HTR-8/SVneo (cell line): Measurements from ENCODE around the gene CNIH1.
A peak's percentile ranks its signal among the peaks of the same experiment; 100 is the strongest.
"Not testable (repeated sequence)": the region's sequence is repeated elsewhere in the genome, so short reads cannot be mapped to it uniquely, and the experiment has no call there.

ENCODE experiments used
- DNase-seq: peaks from one replicate; pipeline ENCODE4 v3.0.0; 2011; ENCODE audit warnings: low spot score, mixed read lengths; ENCODE audit not compliant: insufficient read length
- FAIRE-seq: peaks from 2 replicates; lab custom pipeline; 2011; peaks lifted over from hg19 to GRCh38; lab: Jason Lieb, UNC

The CNIH1 gene

DNA sequence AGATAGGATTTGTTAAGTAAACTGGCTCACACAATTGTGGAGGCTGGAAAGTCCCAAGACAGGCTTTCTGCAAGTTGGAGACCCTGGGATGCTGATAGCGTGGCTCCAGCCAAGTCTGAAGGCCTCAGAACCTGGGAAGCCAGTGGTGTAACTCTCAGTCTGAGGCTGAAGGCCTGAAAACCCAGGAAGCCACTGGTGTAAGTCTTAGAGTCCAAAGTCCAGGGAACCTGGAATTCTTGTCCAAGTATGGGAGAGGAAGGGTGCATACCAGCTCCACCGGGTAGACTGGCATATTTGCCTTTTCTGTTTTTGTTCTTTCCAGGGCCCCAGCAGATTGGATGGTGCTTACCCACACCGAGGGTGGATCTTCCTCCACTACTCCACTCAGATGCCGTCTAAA, 29.5 kb upstream of the CNIH1 start:
- FAIRE-seq (peak; percentile 36), DNase-seq (no peak)

DNA sequence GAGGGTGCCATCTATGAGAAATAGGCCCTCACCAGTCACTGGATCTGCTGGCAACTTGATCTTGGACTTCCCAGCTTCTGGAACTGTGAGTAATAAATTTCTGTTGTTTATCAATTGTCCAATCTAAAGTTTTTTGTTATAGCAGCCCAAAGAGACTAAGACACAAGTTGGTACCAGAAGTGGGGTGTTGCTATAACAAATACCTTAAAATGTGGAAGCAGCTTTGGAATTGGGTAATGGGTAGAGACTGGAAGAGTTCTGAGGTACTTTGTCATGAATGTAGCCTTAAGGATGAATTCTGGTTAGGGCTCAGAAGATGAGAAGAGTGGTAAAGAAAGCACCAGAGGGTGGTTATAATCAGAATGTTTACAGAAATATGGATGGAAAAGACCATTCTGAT, 26.1 kb upstream of the CNIH1 start:
- DNase-seq = no peak
- no peak for FAIRE-seq

DNA sequence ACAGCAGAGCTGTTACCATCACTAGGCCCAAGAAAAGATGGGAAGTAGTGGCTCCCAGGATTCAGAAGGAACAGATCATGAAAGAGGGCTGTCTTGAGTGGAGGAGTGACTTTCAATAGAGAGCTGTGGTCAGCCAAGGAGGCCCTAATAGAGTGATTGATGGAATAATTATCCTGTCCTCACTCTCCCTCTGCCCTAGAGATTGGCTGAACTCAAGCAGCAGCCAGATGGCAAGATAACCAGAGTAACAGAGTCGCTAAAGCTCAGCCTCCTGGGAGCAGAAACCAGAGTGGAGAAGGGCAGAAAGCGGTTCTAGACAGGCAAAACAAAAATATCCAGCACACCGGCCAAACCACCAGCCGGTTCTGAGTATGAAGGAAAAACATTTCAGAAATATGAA, 24.5 kb upstream of the CNIH1 start:
- DNase-seq (no peak), FAIRE-seq (peak; percentile 52)

DNA sequence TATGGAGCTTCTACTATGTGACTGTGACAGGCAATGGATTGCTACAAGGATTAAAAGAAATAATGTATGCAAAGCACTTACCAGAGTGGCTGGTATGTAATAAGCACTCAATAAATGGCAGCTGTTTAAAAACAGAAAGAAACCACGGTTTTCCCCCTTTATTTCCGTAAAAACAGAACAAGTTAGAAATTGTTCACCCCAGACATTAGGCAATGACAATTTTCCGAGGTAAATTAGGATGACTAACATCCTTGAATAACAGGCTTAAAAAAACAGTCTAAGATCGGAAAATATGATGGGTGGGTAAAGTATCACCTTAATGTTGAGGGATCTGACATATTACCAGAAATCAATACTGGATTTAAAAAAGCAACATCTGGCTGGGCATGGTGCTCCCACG, 20.9 kb upstream of the CNIH1 start:
- FAIRE-seq = no peak
- no peak for DNase-seq

DNA sequence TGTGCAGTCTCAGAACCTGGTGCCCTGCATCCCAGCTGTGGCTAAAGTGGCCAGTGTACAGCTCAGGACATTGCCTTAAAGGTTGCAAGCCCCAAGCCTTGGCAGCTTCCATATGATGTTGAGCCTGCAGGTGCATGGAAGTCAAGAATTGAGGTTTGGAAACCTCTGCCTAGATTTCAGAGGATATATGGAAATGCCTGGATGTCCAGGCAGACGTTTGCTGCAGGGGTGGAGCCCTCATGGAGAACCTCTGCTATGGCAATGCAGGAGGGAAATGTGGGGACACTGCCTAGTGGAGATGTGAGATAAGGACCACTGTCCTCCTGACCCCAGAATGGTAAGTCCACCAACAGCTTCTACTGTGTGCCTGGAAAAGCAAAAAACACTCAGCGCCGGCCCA, 17.9 kb upstream of the CNIH1 start:
- DNase-seq (no peak), FAIRE-seq (peak; percentile 77)

DNA sequence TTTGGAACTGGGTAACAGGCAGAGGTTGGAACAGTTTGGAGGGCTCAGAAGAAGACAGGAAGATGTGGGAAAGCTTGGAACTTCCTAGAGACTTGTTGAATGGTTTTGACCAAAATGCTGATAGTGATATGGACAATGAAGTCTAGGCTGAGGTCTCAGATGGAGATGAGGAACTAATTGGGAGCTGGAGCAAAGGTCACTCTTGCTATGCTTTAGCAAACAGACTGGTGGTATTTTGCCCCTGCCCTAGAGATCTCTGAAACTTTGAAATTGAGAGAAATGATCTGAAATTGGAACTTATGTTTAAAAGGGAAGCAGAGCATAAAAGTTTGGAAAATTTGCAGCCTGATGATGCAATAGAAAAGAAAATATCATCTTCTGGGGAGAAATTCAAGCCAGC, 17.4 kb upstream of the CNIH1 start:
- FAIRE-seq = not testable (repeated sequence)

DNA sequence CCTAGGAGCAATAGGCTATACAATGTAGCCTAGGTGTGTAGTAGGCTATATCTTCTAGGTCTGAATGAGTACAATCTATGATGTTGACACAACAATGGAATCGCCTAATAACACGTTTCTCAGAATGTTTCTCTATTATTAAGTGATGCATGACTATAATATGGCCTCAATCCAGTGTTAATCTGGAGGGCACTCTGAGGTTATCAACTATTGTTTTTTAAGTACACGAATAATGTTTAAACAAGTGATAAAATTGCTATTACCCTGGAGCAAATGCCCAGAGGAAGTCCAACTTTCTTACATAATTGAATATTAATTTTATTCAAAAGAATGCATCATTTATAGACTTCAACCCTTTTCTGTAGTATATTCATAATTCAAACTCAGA, 16.4 kb upstream of the CNIH1 start:
- DNase-seq (no peak), FAIRE-seq (peak; percentile 72)

More for the DNA sequence above, 17.4 kb upstream of the CNIH1 start:
- not testable (repeated sequence) for DNase-seq

DNA sequence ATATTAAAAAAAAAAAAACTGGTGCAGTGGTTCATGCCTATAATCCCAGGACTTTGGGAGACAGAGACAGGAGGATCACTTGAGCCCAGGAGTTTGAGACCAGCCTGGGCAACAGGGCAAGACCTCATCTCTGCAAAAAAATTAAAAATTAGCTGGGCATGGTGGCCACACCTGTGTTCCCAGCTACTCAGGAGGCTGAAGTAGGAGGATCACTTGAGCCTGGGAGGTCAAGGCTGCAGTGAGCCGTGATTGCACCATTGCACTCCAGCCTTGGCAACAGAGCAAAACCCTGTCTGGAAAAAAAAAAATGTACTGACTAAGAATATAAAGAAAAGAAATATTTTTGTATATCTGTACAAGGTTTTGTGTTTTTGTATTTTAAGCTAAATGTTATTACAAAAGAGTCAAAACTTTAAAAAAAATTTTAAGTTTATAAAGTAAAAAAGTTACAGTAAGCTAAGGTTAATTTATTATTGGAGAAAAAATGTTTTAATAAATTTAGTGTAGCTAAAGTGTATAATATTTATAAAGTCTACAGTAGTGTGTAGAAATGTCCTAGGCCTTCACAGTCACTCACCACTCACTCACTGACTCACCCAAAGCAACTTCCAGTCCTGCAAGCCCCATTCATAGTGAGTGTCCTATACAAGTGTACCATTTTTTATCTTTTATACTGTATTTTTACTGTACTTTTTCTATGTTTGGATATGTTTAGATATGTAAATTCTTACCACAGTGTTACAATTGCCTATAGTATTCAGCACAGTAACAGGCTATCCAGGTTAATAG, 15.8 kb upstream of the CNIH1 start:
- FAIRE-seq, DNase-seq: not testable (repeated sequence)

DNA sequence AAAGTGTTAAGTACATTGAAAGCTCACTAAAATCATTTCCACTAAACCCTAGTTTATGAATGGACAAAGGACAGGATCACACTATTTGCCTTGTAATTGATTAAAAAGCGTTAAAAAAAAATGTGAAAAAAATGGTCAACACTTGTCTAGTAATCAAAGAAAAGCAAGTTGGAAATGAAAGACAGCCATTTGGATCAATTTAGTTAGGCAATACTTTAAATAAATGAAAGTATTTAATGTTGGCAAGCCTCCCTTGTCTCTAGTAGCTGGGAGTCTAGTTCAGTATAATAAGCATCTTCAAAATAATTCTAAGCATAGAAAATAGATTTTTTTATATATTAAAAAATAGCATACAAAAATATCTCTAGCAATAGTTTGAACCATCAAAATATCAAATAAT, 14.2 kb upstream of the CNIH1 start:
- DNase-seq (no peak), FAIRE-seq (no peak)

DNA sequence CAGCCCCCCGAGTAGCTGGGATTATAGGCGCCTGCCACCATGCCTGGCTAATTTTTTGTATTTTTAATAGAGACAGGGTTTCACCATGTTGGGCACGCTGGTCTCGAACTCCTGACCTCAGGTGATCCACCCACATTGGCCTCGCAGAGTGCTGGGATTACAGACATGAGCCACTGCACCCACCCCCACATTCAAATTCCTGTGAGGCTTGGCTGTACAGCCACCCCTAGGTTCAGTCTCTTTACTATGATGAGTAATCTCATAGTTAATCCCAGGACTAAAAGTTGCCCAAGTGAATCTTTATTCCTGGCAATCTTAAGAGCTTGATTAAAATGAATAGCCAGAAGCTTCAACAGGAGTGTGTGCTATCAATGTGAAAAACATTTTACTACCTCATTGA, 12.8 kb upstream of the CNIH1 start:
- peak; percentile 67 for DNase-seq
- FAIRE-seq = not testable (repeated sequence)

DNA sequence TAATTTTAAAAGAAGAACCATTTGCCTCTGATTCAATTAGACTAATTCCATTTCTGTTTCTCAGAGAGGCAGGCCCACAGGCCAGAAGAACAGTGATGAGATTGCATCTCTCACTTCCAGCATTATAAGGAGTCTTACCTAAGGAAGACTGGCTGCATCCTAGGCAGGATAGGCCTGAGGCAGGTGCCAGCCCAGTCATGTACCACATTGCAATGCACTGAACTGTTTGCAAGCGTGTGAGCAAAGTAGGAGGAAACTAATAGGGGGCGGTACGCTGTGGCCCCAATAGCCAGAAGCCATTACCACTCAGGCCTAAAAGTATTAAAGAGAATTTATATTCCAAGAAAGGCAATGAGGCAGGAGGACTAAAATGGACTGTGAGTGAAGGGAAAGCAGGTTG, 12.1 kb upstream of the CNIH1 start:
- peak; percentile 55 for FAIRE-seq
- DNase-seq = no peak

DNA sequence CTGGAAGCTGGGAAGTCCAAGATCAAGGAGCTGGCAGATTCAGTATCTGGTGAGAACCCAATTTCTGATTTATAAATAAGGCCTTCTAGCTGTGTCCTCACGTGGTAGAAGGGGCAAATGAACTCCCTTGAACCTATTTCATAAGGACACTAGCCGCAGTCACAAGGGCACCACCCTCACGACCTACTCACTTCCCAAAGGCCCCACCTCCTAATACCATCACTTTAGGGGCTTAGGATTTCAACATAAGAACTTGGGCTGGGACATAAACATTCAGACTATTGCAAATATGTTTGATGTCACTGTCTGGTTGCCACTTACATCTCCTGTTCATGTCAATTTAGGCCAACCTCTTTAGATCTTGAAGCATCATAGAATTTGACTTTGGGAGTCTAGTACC, 10.8 kb upstream of the CNIH1 start:
- no peak for FAIRE-seq
- DNase-seq = no peak

DNA sequence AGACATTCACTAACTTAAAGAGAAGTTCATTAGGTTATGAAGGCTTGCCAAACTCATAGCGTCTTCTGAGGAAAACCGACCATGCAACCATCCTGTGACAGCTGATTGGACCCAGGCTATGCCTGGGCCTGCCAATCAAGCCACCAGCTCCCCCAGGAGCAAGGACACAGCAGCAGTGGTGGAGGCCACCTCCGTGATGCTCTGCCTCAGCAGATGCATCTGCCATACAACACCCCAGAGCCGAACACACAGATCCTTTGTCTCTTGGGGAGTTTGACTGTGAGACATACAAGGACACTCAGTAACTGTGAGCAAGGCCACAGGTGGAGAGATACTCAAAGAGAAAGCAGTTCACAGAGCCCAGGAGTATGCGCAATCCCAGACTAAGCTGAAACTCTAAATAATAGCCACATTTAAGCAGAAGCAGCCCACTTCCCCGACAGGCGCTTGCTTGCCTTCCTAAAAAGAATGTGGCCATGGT, 10.0 kb upstream of the CNIH1 start:
- FAIRE-seq = peak; percentile 33
- no peak for DNase-seq

DNA sequence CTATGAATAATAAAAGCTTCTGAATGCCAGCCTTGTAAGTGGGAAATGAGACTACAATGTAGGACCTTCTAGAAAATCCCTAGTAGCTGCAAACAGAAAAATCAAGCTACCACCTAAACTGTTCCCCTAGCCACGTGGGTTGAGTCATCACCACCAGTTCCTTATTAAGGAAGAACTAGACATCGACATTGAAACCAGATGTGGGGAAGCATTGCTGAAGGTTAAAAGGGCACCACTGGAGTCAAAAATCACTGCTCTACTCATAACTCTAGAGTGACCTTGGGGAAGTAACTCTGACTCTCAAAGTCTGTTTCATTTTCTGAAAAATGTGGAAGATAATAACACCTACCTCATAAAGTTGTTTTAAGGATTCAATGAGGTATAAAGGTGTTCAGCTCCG, 9.4 kb upstream of the CNIH1 start:
- no peak for DNase-seq
- no peak for FAIRE-seq

DNA sequence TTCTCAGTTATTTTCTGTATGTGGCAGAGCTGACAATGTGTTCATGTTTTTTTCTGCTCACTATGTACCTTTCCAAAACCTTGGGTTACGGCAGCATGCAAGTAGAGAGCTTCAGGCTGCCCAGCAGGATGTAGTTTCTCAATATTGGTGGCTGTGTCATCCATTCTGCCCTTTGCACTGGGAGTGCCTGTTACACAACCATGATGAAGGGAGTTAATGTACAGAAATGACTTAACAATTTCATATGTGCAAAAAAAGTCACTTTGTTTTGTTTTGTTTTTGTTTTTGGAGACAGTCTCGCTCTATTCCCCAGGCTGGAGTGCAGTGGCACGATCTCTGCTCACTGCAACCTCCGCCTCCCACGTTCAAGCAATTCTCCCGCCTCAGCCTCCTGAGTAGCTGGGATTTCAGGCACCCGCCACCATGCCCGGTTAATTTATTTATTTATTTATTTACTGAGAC, 6.1 kb upstream of the CNIH1 start:
- DNase-seq (no peak), FAIRE-seq (no peak)

DNA sequence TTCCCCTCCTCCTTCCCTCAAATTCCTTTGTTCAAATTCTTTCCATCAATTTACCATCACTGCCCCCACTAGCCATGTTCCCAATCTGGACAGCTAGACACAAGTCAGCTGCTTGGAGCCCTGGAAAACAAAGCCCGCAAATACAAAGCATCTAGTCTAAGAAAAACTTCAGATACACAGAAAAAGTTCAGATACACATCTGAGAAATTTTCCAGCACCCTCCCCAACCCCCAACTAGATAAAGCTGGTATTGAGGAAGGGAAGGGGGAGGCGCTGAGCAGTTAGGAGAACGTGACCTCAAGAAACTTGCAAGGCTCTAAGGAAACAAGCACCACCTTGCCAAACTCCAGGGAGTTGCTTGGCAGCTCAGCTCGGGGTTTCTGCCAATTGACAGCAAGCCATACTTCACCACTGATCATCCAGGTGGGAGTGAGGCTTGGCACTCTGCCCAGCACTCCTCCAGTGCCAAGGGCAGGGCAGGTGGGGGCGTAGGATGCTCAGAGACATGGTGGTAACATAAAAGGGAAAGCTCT, 5.1 kb upstream of the CNIH1 start:
- no peak for DNase-seq
- FAIRE-seq = no peak

DNA sequence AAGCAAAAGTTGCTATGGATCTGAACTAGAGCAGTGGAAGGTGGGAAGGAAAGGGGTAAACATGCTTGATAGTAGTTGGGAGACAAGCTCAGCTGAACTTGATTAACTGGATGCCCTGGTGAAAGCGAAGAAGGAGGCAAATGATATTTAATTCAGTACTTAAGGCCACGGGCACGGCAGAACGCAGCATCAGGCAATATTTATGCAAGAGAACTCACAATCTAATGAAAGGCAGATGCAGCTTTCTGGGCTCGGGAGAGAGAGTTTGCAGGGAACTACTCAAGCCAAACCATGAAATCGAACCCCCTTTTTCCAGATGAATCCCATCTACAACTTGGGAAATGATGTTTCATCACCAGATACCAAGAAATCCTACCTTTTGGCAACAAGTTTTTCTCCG, 3.5 kb upstream of the CNIH1 start:
- DNase-seq = no peak
- FAIRE-seq = no peak

DNA sequence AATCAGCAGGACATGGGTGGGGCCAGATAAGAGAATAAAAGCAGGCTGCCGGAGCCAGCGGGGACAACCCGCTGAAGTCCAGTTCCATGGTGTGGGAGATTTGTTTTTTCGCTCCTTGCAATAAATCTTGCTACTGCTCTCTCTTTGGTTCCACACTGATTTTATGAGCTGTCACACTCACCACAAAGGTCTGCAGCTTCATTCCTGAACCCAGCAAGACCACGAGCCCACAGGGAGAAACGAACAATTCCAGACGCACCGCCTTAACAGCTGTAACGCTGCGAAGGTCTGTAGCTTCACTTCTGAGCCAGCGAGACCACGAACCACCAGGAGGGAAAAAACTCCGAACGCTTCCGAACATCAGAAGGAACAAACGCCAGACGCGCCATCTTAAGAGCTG, 2.8 kb upstream of the CNIH1 start:
- DNase-seq (no peak), FAIRE-seq (no peak)

DNA sequence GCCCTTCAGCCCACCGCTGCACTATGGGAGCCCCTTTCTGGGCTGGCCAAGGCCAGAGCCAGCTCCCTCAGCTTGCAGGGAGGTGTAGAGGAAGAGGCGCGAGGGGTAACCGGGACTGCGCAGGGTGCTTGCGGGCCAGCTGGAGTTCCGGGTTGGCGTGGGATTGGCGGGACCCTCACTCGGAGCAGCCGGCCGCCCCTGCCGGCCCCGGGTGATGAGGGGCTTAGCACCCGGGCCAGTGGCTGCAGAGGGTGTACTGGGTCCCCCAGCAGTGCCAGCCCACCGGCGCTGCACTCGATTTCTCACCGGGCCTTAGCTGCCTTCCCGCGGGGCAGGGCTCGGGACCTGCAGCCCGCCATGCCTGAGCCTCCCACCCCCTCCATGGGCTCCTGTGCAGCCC, 1.8 kb upstream of the CNIH1 start:
- not testable (repeated sequence) for FAIRE-seq, DNase-seq

DNA sequence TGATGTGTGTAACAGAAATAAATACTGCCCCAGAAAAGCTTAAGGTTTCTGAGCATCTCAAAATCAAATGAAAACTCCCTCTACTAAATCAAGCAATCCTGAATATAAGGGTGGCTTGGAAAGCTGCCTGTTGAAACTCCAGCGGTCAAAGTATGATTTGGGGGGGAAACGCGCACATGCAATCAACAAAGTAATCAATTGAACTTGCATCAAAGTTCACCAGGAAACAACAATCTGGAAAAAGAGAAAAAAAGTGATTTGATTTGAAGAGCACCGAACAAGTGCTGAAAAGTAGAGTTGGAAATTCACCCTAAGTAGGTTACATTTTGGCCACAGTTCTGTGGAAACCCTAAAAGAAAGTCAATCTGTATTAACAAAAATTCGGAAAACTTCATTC, 700 bp downstream of the CNIH1 start:
- no peak for DNase-seq
- no peak for FAIRE-seq

DNA sequence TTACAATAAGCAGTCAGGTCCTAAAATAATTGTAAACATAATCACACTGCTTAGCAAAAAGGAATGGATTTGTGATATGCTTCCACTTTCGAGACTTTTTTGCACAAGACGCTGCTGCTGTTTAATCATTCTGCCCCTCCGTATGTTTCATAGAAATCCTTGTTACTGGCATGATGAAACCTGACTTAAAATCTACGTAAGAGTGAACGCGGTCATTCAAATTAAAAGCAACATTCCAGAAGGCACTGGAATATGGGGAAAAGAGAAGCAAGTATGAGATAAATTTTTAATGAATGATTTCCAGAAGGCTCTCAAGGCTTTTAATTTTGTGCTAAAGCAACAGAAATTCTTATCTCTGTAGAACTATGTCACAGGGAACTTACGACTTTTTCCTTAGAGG, 1.1 kb downstream of the CNIH1 start:
- no peak for FAIRE-seq

DNA sequence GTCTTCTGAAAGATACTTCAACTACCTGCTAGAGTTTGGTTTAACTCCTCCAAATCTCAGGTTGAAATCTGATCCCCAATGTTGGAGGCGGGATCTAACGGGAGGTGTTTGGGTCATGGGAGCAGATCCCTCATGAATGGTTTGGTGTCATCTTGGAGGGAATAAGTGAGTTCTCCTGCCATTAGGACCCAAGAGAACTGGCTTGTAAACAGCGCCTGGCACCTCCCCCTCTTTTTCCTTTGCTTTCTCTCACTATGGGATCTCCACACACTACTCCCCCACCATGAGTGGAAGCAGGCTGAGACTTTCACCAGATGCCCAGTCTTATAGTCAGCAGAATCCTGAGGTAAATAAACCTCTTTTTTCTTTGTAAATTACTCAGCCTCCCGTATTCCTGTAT, 2.5 kb downstream of the CNIH1 start:
- FAIRE-seq (no peak), DNase-seq (no peak)

More for the DNA sequence above, 1.1 kb downstream of the CNIH1 start:
- no peak for DNase-seq
